Endothelial cell of umbilical vein (primary cell): ENCODE measurements around the gene SLC12A7. TPM values are rescaled to one million over a fixed set of nuclear protein-coding genes. Genes with fewer than 3 reads are reported as not detected.

Source experiments
- BruUV-seq: library from RNA; stranded (reverse); fragments of 400-500 nt; replicated peaks from 2 replicates; lab custom pipeline; 2021; lab: Mats Ljungman, UMichigan
- CTCF ChIA-PET: fragments of 300-600, 350-600 bp; sonication (Branson Sonifier 250); formaldehyde crosslinking; loops from one replicate; lab custom pipeline; 2021; ENCODE audit warnings: antibody characterized with exemption, inconsistent platforms; lab: Charles Lee
- POLR2A ChIA-PET: fragments of 300-600, 350-600 bp; sonication (Branson Sonifier 250); formaldehyde crosslinking; loops from one replicate; lab custom pipeline; 2021; ENCODE audit warnings: antibody characterized with exemption, inconsistent platforms; lab: Charles Lee
- DNase-seq: peaks from one replicate; pipeline ENCODE4 v3.0.0-alpha.2; 2011; ENCODE audit warnings: low read depth, low spot score
- FAIRE-seq: peaks from 2 replicates; lab custom pipeline; 2011; peaks lifted over from hg19 to GRCh38; lab: Jason Lieb, UNC
- H2AFZ ChIP-seq: 2 replicates; pipeline ENCODE4 v1.6.0; 2012; ENCODE audit warnings: low read depth, low read length, control low read depth, inconsistent platforms
- H3K27ac ChIP-seq: 2 replicates; pipeline ENCODE4 v1.5.1; 2011; ENCODE audit warnings: low read depth, mild to moderate bottlenecking, control low read depth, low read length, moderate library complexity; ENCODE audit not compliant: insufficient read depth
- H3K27me3 ChIP-seq, 2 experiments: 2 replicates each; pipeline versions ENCODE4 v1.6.0 to v1.6.1; 2011; ENCODE audit warnings: low read length in 2 of 2, mixed read lengths in 1 of 2; ENCODE audit not compliant: control insufficient read depth in 2 of 2, insufficient read depth in 2 of 2
- H3K36me3 ChIP-seq, 2 experiments: 2 replicates in 1 of 2; 3 replicates in 1 of 2; pipeline ENCODE4 v1.5.1; 2011; ENCODE audit warnings: low read length in 2 of 2, mild to moderate bottlenecking in 1 of 2, moderate library complexity in 1 of 2; ENCODE audit not compliant: control insufficient read depth in 2 of 2, insufficient read depth in 2 of 2; ENCODE audit errors: extremely low read depth in 1 of 2
- H3K4me1 ChIP-seq: 3 replicates; pipeline ENCODE4 v1.5.1; 2011; ENCODE audit warnings: mild to moderate bottlenecking, low read length; ENCODE audit not compliant: control insufficient read depth, insufficient read depth; ENCODE audit errors: extremely low read depth
- H3K4me2 ChIP-seq: 2 replicates; pipeline ENCODE4 v1.6.1; 2011; ENCODE audit warnings: low read length, control low read depth, mixed read lengths; ENCODE audit not compliant: insufficient read depth
- H3K4me3 ChIP-seq, 3 experiments: fragments of 200-600 bp in 1 of 3; sonication (generic), shearing (Covaris generic) in 1 of 3; replicated peaks in 1 of 3; 2 replicates each; pipeline ENCODE4 v1.5.1; 2011 to 2016; ENCODE audit warnings: control low read depth in 3 of 3, low read length in 3 of 3, mild to moderate bottlenecking in 2 of 3, inconsistent platforms in 1 of 3, low read depth in 1 of 3, moderate library complexity in 1 of 3; ENCODE audit not compliant: insufficient read depth in 1 of 3
- H3K79me2 ChIP-seq: 2 replicates; pipeline ENCODE4 v1.6.0; 2012; ENCODE audit warnings: low read length, inconsistent platforms; ENCODE audit not compliant: control insufficient read depth, insufficient read depth
- H3K9ac ChIP-seq: replicated peaks from 2 replicates; pipeline ENCODE3; 2011; ENCODE audit warnings: low read length, control low read depth; ENCODE audit not compliant: insufficient read depth; ENCODE audit errors: extremely low read depth
- H3K9me1 ChIP-seq: replicated peaks from 3 replicates; pipeline ENCODE4 v1.6.0; 2011; ENCODE audit warnings: mild to moderate bottlenecking, low read length; ENCODE audit not compliant: control insufficient read depth, insufficient read depth; ENCODE audit errors: extremely low read depth
- H3K9me3 ChIP-seq: replicated peaks from 2 replicates; pipeline ENCODE4 v1.5.1; 2012; ENCODE audit warnings: low read length, inconsistent platforms; ENCODE audit not compliant: control insufficient read depth, insufficient read depth
- H4K20me1 ChIP-seq: replicated peaks from 2 replicates; pipeline ENCODE3; 2011; ENCODE audit warnings: mild to moderate bottlenecking, low read length; ENCODE audit not compliant: control insufficient read depth, insufficient read depth; ENCODE audit errors: extremely low read depth
- CTCF ChIP-seq, 2 donors: IDR thresholded peaks; 1 replicate in 1 of 2; 2 replicates in 1 of 2; pipeline ENCODE4 v1.5.1; 2011; ENCODE audit warnings: low read length in 2 of 2, mild to moderate bottlenecking in 2 of 2, moderate library complexity in 2 of 2, control low read depth in 1 of 2, inconsistent platforms in 1 of 2, low read depth in 1 of 2; ENCODE audit not compliant: insufficient read depth in 1 of 2; ENCODE audit errors: extremely low read depth in 1 of 2
- EZH2 ChIP-seq: IDR thresholded peaks from 2 replicates; pipeline ENCODE4 v1.6.1; 2012; ENCODE audit warnings: borderline replicate concordance, low read depth, mild to moderate bottlenecking, moderate library complexity, low read length, inconsistent platforms; ENCODE audit not compliant: severe bottlenecking
- FOS ChIP-seq: IDR thresholded peaks from 2 replicates; pipeline ENCODE4 v1.6.1; 2011; ENCODE audit warnings: mild to moderate bottlenecking, low read length, moderate library complexity, borderline replicate concordance; ENCODE audit not compliant: insufficient read depth
- GATA2 ChIP-seq: IDR thresholded peaks from 2 replicates; pipeline ENCODE4 v1.7.0; 2011; ENCODE audit warnings: low read depth, mild to moderate bottlenecking, moderate library complexity, mixed read lengths, low read length; ENCODE audit not compliant: insufficient read length, insufficient read depth
- JUN ChIP-seq: IDR thresholded peaks from 2 replicates; pipeline ENCODE4 v1.6.1; 2011; ENCODE audit warnings: borderline replicate concordance, low read depth; ENCODE audit not compliant: insufficient read length, insufficient read depth
- MAX ChIP-seq: IDR thresholded peaks from 2 replicates; pipeline ENCODE4 v1.6.1; 2011; ENCODE audit not compliant: insufficient read depth, insufficient read length
- MYC ChIP-seq: IDR thresholded peaks from one replicate; pipeline ENCODE4 v1.6.1; 2011; ENCODE audit warnings: mild to moderate bottlenecking, low read depth, low read length
- POLR2A ChIP-seq: IDR thresholded peaks from 2 replicates; pipeline ENCODE4 v1.6.1; 2012; ENCODE audit warnings: low read depth, mild to moderate bottlenecking, control low read depth, low read length
- POLR2AphosphoS5 ChIP-seq: IDR thresholded peaks from 2 replicates; pipeline ENCODE4 v1.6.1; 2012; ENCODE audit warnings: low read depth, mild to moderate bottlenecking, control low read depth, low read length, moderate library complexity; ENCODE audit not compliant: insufficient read depth
- dilution Hi-C: fragments of 300-500 bp; cut with MboI; formaldehyde crosslinking; loops from one replicate; pipeline ENCODE4 v1.15.0; 2019; ENCODE audit warnings: low sequenced_read_pairs; ENCODE audit not compliant: extremely low pct_ligation_motif_present
- intact Hi-C: fragments of 100-400 bp; cut with micrococcal nuclease; formaldehyde crosslinking; loops from one replicate; pipeline ENCODE4 v1.10.0; 2022
- polyA plus RNA-seq, 4 experiments: library from polyadenylated mRNA; depleted of rRNA in 3 of 4; stranded (reverse) in 3 of 4; unstranded in 1 of 4; fragments of >200 nt; gene quantifications; 2 replicates each; pipeline versions ENCODE4 v1.2.1 to v1.2.3, GENCODE V29; 2011 to 2012; ENCODE audit warnings: missing spikeins in 1 of 4
- total RNA-seq: library from RNA; stranded (reverse); gene quantifications from 2 replicates; pipeline ENCODE4 v1.2.3, GENCODE V29; 2021

Gene SLC12A7
- total and polyA plus RNA-seq, 2 donors (not counting 3 experiments of a cell fraction or from before 2014, with no cell fraction given) = 16.4 to 38.8 TPM

- Histone ChIP-seq H3K4me1 (no peaks in the 10 kb centered on the region), H3K27ac (no peak overlapping the region), H3K9ac (no peak overlapping the region), H3K4me2 (no peak overlapping the region), H3K9me3 (no peaks in the 10 kb centered on the region), H3K79me2 (no peaks in the 10 kb centered on the region), H3K27me3 (no peaks in the 10 kb centered on the region), H3K36me3 (peaks cover 0 to 24% of the 10 kb centered on the region in 2 experiments), H3K9me1 (no peaks in the 10 kb centered on the region), H2AFZ (no peak overlapping the region), H4K20me1 (no peaks in the 10 kb centered on the region), H3K4me3 (no peak overlapping the region)
- ChIA-PET CTCF (no interaction called here), POLR2A (no interaction called here)
- no peak for FAIRE-seq
- intact Hi-C loops = no loop called here
- dilution Hi-C loops = no loop called here
- no TSS peak for BruUV-seq
- no peak for TF ChIP-seq EZH2
- no peak for TF ChIP-seq MYC
- no peak for TF ChIP-seq MAX
- no peak for TF ChIP-seq FOS
- TF ChIP-seq CTCF (IDR thresholded peaks at IDR 0.05; ENCODE audit: extremely low read depth in 1 of 2, insufficient read depth in 1 of 2, low read depth in 1 of 2, low read length in 2 of 2) = no peak
- TF ChIP-seq GATA2 = no peak
- no peak for TF ChIP-seq POLR2A
- no peak for TF ChIP-seq JUN
- no peak for TF ChIP-seq POLR2AphosphoS5
- DNase-seq = no peak
These were observed 36.3 kb downstream of the SLC12A7 start for GRCh38 chr5:1075555-1075881.
